ENCODE measurements around the gene ZKSCAN2. TPM values are rescaled to one million over a fixed set of nuclear protein-coding genes. Genes with fewer than 3 reads are reported as not detected.

ZKSCAN2 gene
- total and polyA plus RNA-seq, 9 of the 15 experiments (the other 6 are each of a cell fraction or from before 2014, with no cell fraction given): 1.3 to 9.5 (median 4.2) TPM

DNA sequence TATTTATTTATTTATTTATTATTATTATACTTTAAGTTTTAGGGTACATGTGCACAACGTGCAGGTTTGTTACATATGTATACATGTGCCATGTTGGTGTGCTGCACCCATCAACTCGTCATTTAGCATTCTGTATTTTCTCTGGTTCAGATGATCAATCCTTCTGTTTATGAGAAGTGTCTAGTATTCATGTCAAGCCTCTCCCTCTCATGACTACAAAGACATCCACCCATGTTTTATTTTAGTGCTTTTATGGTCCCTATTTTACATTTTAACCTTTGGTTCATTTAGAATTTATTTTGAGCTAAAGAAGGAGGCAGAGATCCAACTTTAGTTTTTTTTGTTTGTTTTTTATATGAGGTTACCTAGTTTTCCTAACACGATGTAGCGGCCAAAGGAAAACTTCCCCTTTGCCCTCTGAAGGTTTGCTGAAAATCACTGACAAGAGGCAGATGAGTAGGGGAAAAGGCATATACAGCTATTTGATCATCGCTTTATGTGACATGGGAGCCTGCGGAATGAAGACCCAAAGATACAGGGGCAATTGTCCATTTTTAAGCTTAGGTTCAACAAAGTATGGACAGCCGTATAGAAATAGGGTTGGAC, 63.3 kb downstream of the ZKSCAN2 start:
- Histone ChIP-seq H2AFZ (ENCODE audit: low read depth, low read length) (no peak overlapping the region), H3K27me3 (ENCODE audit: control insufficient read depth in 2 of 2, insufficient read depth in 2 of 2, low read length in 2 of 2) (0 out of 5 replicates have a peak, but pooled peaks cover 0 to 2% of the 10 kb centered on the region in 2 experiments), H3K4me3 (no peak overlapping the region), H3K36me3 (ENCODE audit: control insufficient read depth, insufficient read depth, low read length) (no peaks in the 10 kb centered on the region), H3K4me1 (replicated peaks in 1 of 2; ENCODE audit: control insufficient read depth in 2 of 2, insufficient read depth in 2 of 2, low read length in 2 of 2) (no peaks in the 10 kb centered on the region), H3K9ac (ENCODE audit: insufficient read depth in 1 of 2, low read depth in 2 of 2, low read length in 2 of 2) (no peak overlapping the region), H3K79me2 (ENCODE audit: control insufficient read depth, insufficient read depth, low read length) (no peaks in the 10 kb centered on the region), H3K9me3 (replicated peaks; ENCODE audit: control insufficient read depth, insufficient read depth, low read depth, low read length) (no peaks in the 10 kb centered on the region), H3K27ac (ENCODE audit: extremely low read depth, low read depth, low read length) (no peak overlapping the region), H4K20me1 (replicated peaks; ENCODE audit: control insufficient read depth, insufficient read depth, low read length) (no peaks in the 10 kb centered on the region), H3K4me2 (ENCODE audit: insufficient read depth, low read length) (no peak overlapping the region), H3K9me1 (ENCODE audit: control insufficient read depth, insufficient read depth, low read length) (no peaks in the 10 kb centered on the region)
- DNase-seq (ENCODE audit: extremely low read depth in 1 of 4, low spot score in 3 of 4) (no peak), FAIRE-seq (no peak), ATAC-seq (no peak)
- in situ Hi-C loops (cut with MboI): no loop called here
- 51% methylated on average over 7 of the region's 7 CpGs for WGBS (ENCODE audit: insufficient coverage, low coverage, missing lambda C conversion rate)
- intact Hi-C loops (cut with micrococcal nuclease): no loop called here
- no TSS peak for BruUV-seq (replicated peaks)
- POLR2A ChIA-PET: interaction anchor here (1.2 kb wide), 2 partner anchors 17 to 60 kb away, joined by 3 read pairs; no protein-coding TSS in a partner anchor
- CTCF ChIA-PET (ENCODE audit: low intra/inter-chr PET ratio): no interaction called here
- TF ChIP-seq ZNF41 (CRISPR knock-in tag; conservative IDR thresholded peaks at IDR 0.05): no peak
- TF ChIP-seq ZSCAN32 (CRISPR knock-in tag; IDR thresholded peaks at IDR 0.05): no peak
- TF ChIP-seq ETV6 (IDR thresholded peaks at IDR 0.05; ENCODE audit: borderline replicate concordance in 1 of 2, low read depth in 2 of 2, low read length in 1 of 2): no peak
- no peak for TF ChIP-seq ETV6 (CRISPR knock-in tag; IDR thresholded peaks at IDR 0.05; ENCODE audit: borderline replicate concordance)
- no peak for TF ChIP-seq ETS2 (tag; IDR thresholded peaks at IDR 0.05; ENCODE audit: borderline replicate concordance, poor library complexity, severe bottlenecking)
- TF ChIP-seq, protein P1, sequence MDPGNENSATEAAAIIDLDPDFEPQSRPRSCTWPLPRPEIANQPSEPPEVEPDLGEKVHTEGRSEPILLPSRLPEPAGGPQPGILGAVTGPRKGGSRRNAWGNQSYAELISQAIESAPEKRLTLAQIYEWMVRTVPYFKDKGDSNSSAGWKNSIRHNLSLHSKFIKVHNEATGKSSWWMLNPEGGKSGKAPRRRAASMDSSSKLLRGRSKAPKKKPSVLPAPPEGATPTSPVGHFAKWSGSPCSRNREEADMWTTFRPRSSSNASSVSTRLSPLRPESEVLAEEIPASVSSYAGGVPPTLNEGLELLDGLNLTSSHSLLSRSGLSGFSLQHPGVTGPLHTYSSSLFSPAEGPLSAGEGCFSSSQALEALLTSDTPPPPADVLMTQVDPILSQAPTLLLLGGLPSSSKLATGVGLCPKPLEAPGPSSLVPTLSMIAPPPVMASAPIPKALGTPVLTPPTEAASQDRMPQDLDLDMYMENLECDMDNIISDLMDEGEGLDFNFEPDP (CRISPR knock-in tag; IDR thresholded peaks at IDR 0.05): no peak
- TF ChIP-seq, protein P2, sequence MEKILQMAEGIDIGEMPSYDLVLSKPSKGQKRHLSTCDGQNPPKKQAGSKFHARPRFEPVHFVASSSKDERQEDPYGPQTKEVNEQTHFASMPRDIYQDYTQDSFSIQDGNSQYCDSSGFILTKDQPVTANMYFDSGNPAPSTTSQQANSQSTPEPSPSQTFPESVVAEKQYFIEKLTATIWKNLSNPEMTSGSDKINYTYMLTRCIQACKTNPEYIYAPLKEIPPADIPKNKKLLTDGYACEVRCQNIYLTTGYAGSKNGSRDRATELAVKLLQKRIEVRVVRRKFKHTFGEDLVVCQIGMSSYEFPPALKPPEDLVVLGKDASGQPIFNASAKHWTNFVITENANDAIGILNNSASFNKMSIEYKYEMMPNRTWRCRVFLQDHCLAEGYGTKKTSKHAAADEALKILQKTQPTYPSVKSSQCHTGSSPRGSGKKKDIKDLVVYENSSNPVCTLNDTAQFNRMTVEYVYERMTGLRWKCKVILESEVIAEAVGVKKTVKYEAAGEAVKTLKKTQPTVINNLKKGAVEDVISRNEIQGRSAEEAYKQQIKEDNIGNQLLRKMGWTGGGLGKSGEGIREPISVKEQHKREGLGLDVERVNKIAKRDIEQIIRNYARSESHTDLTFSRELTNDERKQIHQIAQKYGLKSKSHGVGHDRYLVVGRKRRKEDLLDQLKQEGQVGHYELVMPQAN (IDR thresholded peaks at IDR 0.05; ENCODE audit: borderline replicate concordance): no peak
- no peak for TF ChIP-seq EP400 (IDR thresholded peaks at IDR 0.05)
- no peak for TF ChIP-seq IRF2 (CRISPR knock-in tag; IDR thresholded peaks at IDR 0.05)
- TF ChIP-seq, protein P3, sequence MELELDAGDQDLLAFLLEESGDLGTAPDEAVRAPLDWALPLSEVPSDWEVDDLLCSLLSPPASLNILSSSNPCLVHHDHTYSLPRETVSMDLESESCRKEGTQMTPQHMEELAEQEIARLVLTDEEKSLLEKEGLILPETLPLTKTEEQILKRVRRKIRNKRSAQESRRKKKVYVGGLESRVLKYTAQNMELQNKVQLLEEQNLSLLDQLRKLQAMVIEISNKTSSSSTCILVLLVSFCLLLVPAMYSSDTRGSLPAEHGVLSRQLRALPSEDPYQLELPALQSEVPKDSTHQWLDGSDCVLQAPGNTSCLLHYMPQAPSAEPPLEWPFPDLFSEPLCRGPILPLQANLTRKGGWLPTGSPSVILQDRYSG (tag; conservative IDR thresholded peaks at IDR 0.05; ENCODE audit: low read depth): no peak
- no peak for TF ChIP-seq ZNF263 (CRISPR knock-in tag; IDR thresholded peaks at IDR 0.05; ENCODE audit: borderline replicate concordance)
- TF ChIP-seq ZBTB7A (IDR thresholded peaks at IDR 0.05; ENCODE audit: borderline replicate concordance, control insufficient read depth, low read depth, low read length): no peak
- TF ChIP-seq CHD2 (IDR thresholded peaks at IDR 0.05; ENCODE audit: low read depth, low read length): no peak
- TF ChIP-seq NFYB (IDR thresholded peaks at IDR 0.05; ENCODE audit: extremely low read depth, insufficient read length): no peak
- TF ChIP-seq, protein P4, sequence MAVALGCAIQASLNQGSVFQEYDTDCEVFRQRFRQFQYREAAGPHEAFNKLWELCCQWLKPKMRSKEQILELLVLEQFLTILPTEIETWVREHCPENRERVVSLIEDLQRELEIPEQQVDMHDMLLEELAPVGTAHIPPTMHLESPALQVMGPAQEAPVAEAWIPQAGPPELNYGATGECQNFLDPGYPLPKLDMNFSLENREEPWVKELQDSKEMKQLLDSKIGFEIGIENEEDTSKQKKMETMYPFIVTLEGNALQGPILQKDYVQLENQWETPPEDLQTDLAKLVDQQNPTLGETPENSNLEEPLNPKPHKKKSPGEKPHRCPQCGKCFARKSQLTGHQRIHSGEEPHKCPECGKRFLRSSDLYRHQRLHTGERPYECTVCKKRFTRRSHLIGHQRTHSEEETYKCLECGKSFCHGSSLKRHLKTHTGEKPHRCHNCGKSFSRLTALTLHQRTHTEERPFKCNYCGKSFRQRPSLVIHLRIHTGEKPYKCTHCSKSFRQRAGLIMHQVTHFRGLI (CRISPR knock-in tag; IDR thresholded peaks at IDR 0.05): no peak
- no peak for TF ChIP-seq NFATC3 (IDR thresholded peaks at IDR 0.05)
